CD14-positive monocyte (primary cell): ENCODE data around the gene FAM3A. TPM values are rescaled to one million over a fixed set of nuclear protein-coding genes. Genes with fewer than 3 reads are reported as not detected.

Experiments
- DNase-seq, 3 donors: peaks; one replicate each; pipeline ENCODE4 v3.0.0-alpha.2; 2011 to 2022
- H2AFZ ChIP-seq: 2 replicates; pipeline ENCODE4 v1.6.0; 2012; ENCODE audit warnings: mild to moderate bottlenecking, low read depth, low read length, inconsistent platforms; ENCODE audit not compliant: insufficient read depth, poor library complexity, severe bottlenecking
- H3K27ac ChIP-seq, 2 donors: 1 replicate in 1 of 2; 2 replicates in 1 of 2; pipeline ENCODE4 v1.5.1; 2012 to 2013; ENCODE audit warnings: low read length in 2 of 2, control low read depth in 1 of 2, inconsistent platforms in 1 of 2, low read depth in 1 of 2, mild to moderate bottlenecking in 1 of 2
- H3K27me3 ChIP-seq, 2 donors: one replicate each; pipeline versions ENCODE4 v1.6.0 to v1.6.1; 2011 to 2013; ENCODE audit warnings: low read length in 2 of 2; ENCODE audit not compliant: control insufficient read depth in 2 of 2, insufficient read depth in 2 of 2
- H3K36me3 ChIP-seq, 2 donors: replicated peaks in 1 of 2; 1 replicate in 1 of 2; 2 replicates in 1 of 2; pipeline versions ENCODE4 v1.5.1 to v1.6.1; 2012 to 2013; ENCODE audit warnings: low read length in 2 of 2, control low read depth in 1 of 2, inconsistent platforms in 1 of 2, mild to moderate bottlenecking in 1 of 2; ENCODE audit not compliant: insufficient read depth in 2 of 2, control insufficient read depth in 1 of 2
- H3K4me1 ChIP-seq, 2 donors: 1 replicate in 1 of 2; 2 replicates in 1 of 2; pipeline versions ENCODE4 v1.5.1 to v1.6.1; 2012 to 2013; ENCODE audit warnings: low read length in 2 of 2, control low read depth in 1 of 2, inconsistent platforms in 1 of 2, mild to moderate bottlenecking in 1 of 2, moderate library complexity in 1 of 2; ENCODE audit not compliant: insufficient read depth in 2 of 2, control insufficient read depth in 1 of 2
- H3K4me2 ChIP-seq: replicated peaks from 2 replicates; pipeline ENCODE3; 2012; ENCODE audit warnings: low read length, moderate library complexity, mild to moderate bottlenecking; ENCODE audit not compliant: poor library complexity, severe bottlenecking; ENCODE audit errors: extremely low read depth
- H3K4me3 ChIP-seq, 3 experiments: fragments of 200-600 bp in 1 of 3; sonication (generic) in 1 of 3; replicated peaks in 1 of 3; 1 replicate in 2 of 3; 2 replicates in 1 of 3; pipeline ENCODE4 v1.5.1; 2011 to 2013; ENCODE audit warnings: low read length in 3 of 3, mild to moderate bottlenecking in 3 of 3, control low read depth in 2 of 3, low read depth in 2 of 3, inconsistent platforms in 1 of 3, moderate library complexity in 1 of 3
- H3K79me2 ChIP-seq: 2 replicates; pipeline ENCODE4 v1.6.0; 2012; ENCODE audit warnings: mild to moderate bottlenecking, control low read depth, inconsistent platforms, low read length, moderate library complexity; ENCODE audit not compliant: insufficient read depth
- H3K9ac ChIP-seq: 2 replicates; pipeline ENCODE4 v1.6.0; 2017; ENCODE audit warnings: low read length, mild to moderate bottlenecking; ENCODE audit not compliant: insufficient read depth, poor library complexity, severe bottlenecking
- H3K9me3 ChIP-seq, 2 donors: replicated peaks in 1 of 2; 1 replicate in 1 of 2; 2 replicates in 1 of 2; pipeline versions ENCODE4 v1.5.1 to v1.6.1; 2012 to 2013; ENCODE audit warnings: low read length in 2 of 2, control low read depth in 1 of 2; ENCODE audit not compliant: control insufficient read depth in 1 of 2, insufficient read depth in 1 of 2
- H4K20me1 ChIP-seq: 2 replicates; pipeline ENCODE4 v1.6.0; 2012; ENCODE audit warnings: mild to moderate bottlenecking, low read length, control low read depth, moderate library complexity; ENCODE audit not compliant: insufficient read depth
- H3K27ac Mint-ChIP-seq, 7 donors: one replicate each; pipeline ENCODE4 v1.8.0; 2020; ENCODE audit warnings: mild to moderate bottlenecking in 7 of 7, mixed read lengths in 7 of 7, moderate library complexity in 6 of 7, inconsistent platforms in 2 of 7
- H3K27me3 Mint-ChIP-seq, 3 donors: one replicate each; pipeline ENCODE4 v1.8.0; 2021 to 2022; ENCODE audit warnings: low read depth in 3 of 3, mild to moderate bottlenecking in 3 of 3, mixed read lengths in 3 of 3, moderate library complexity in 3 of 3, inconsistent platforms in 1 of 3
- H3K36me3 Mint-ChIP-seq, 2 donors: one replicate each; pipeline ENCODE4 v1.8.0; 2020; ENCODE audit warnings: mixed read lengths in 2 of 2, inconsistent platforms in 1 of 2, mild to moderate bottlenecking in 1 of 2
- H3K4me1 Mint-ChIP-seq: one replicate; pipeline ENCODE4 v1.8.0; 2020; ENCODE audit warnings: mild to moderate bottlenecking, mixed read lengths
- H3K4me3 Mint-ChIP-seq, 2 donors: one replicate each; pipeline ENCODE4 v1.8.0; 2020; ENCODE audit warnings: mild to moderate bottlenecking in 2 of 2, mixed read lengths in 2 of 2, moderate library complexity in 1 of 2
- H3K9me3 Mint-ChIP-seq, 7 donors: one replicate each; pipeline ENCODE4 v1.8.0; 2020 to 2022; ENCODE audit warnings: mixed read lengths in 7 of 7, mild to moderate bottlenecking in 6 of 7, moderate library complexity in 6 of 7, inconsistent platforms in 2 of 7
- WGBS: methylation state at CpG from one replicate; pipeline ENCODE4 v1.1.5; 2013; ENCODE audit warnings: missing lambda C conversion rate; ENCODE audit not compliant: insufficient coverage; 5-methylcytosine and 5-hydroxymethylcytosine counted together
- intact Hi-C, 2 donors: fragments of 100-400 bp; cut with micrococcal nuclease; formaldehyde crosslinking; loops; one replicate each; pipeline versions ENCODE4 v1.15.0 to v1.15.1; 2023
- polyA plus RNA-seq, 3 donors: library from polyadenylated mRNA; depleted of rRNA in 1 of 3; unstranded in 2 of 3; stranded (reverse) in 1 of 3; fragments of 300-500 nt in 2 of 3; fragments of >200 nt in 1 of 3; fragmentation: Illumina TruSeq in 2 of 3; gene quantifications; 1 replicate in 2 of 3; 2 replicates in 1 of 3; pipeline ENCODE4 v1.2.3, GENCODE V29; 2012 to 2021
- TF ChIP-seq, protein P1 (sequence below): fragments of 200-600 bp; IDR thresholded peaks from one replicate; pipeline ENCODE4 v1.8.0; 2022; ENCODE audit warnings: antibody characterized with exemption, mild to moderate bottlenecking

The FAM3A gene
- polyA plus RNA-seq, 3 donors: 14.5 to 26.5 (median 16.3) TPM

DNA sequence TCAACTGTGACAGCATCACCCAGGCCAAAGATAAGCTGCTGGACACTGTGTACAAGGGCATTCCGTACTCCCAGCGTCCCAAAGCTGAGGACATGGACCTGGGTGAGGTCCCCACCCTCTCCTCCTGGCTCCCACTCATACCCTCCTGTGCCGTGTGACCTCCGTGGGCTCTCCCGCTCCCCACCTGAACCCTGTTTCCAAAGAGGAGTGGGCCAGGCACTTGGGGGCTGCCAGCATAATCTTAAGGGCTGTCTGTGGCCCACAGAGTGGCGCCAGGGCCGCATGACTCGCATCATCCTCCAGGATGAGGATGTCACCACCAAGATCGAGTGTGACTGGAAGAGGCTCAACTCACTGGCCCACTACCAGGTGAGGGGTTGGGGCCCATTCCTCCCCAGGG lies 46.9 kb downstream of the FAM3A start:
- H3K4me3 Mint-ChIP-seq: no peak overlapping the region
- no peaks in the 10 kb centered on the region for H3K27me3 ChIP-seq
- H3K4me1 Mint-ChIP-seq: no peaks in the 10 kb centered on the region
- no peaks in the 10 kb centered on the region for H3K36me3 ChIP-seq
- H3K9me3 ChIP-seq: peaks cover 0 to 4% of the 10 kb centered on the region in 2 donors
- H3K27ac ChIP-seq: no peak overlapping the region
- TF ChIP-seq, protein P1, sequence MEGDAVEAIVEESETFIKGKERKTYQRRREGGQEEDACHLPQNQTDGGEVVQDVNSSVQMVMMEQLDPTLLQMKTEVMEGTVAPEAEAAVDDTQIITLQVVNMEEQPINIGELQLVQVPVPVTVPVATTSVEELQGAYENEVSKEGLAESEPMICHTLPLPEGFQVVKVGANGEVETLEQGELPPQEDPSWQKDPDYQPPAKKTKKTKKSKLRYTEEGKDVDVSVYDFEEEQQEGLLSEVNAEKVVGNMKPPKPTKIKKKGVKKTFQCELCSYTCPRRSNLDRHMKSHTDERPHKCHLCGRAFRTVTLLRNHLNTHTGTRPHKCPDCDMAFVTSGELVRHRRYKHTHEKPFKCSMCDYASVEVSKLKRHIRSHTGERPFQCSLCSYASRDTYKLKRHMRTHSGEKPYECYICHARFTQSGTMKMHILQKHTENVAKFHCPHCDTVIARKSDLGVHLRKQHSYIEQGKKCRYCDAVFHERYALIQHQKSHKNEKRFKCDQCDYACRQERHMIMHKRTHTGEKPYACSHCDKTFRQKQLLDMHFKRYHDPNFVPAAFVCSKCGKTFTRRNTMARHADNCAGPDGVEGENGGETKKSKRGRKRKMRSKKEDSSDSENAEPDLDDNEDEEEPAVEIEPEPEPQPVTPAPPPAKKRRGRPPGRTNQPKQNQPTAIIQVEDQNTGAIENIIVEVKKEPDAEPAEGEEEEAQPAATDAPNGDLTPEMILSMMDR: no peak
- no peak overlapping the region for H3K4me3 ChIP-seq
- no peaks in the 10 kb centered on the region for H3K79me2 ChIP-seq
- no peak overlapping the region for H2AFZ ChIP-seq
- H3K4me2 ChIP-seq: no peak overlapping the region
- no peaks in the 10 kb centered on the region for H3K4me1 ChIP-seq
- H3K27ac Mint-ChIP-seq: no peak overlapping the region
- WGBS: no CpG with 5 or more reads among the region's 9 CpGs
- DNase-seq: no peak
- H3K36me3 Mint-ChIP-seq: no peaks in the 10 kb centered on the region
- no peak overlapping the region for H3K9ac ChIP-seq
- no peaks in the 10 kb centered on the region for H4K20me1 ChIP-seq
- H3K9me3 Mint-ChIP-seq: peaks cover 0 to 7% (median 0%) of the 10 kb centered on the region in 7 donors
- intact Hi-C loops: no loop called here
- peaks cover 0 to 6% (median 2%) of the 10 kb centered on the region in 3 donors for H3K27me3 Mint-ChIP-seq

DNA sequence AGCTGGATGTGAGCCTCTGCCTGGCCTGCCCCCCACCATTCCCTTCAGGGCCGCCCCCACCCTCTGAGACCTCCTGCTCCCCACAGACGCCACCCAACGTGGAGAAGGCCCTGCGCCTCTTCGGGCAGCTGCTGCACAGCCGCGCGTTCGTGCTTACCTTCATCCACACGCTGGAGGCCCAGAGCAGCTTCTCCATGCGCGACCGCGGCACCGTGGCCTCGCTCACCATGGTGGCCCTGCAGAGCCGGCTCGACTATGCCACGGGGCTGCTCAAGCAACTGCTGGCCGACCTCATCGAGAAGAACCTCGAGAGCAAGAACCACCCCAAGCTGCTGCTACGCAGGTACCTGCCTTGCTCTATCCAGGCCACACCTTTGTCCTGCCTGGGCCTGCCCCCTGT lies 47.8 kb downstream of the FAM3A start:
- TF ChIP-seq, protein P1: no peak
- DNase-seq: no peak
- H3K4me1 Mint-ChIP-seq: no peaks in the 10 kb centered on the region
- intact Hi-C loops: no loop called here
- H3K79me2 ChIP-seq: no peaks in the 10 kb centered on the region
- no peak overlapping the region for H2AFZ ChIP-seq
- H3K4me3 Mint-ChIP-seq: no peak overlapping the region
- no peak overlapping the region for H3K27ac Mint-ChIP-seq
- peaks cover 0 to 7% (median 0%) of the 10 kb centered on the region in 7 donors for H3K9me3 Mint-ChIP-seq
- H3K4me2 ChIP-seq: no peak overlapping the region
- H3K27me3 ChIP-seq: no peaks in the 10 kb centered on the region
- H3K36me3 ChIP-seq: no peaks in the 10 kb centered on the region
- H3K36me3 Mint-ChIP-seq: no peaks in the 10 kb centered on the region
- H3K27me3 Mint-ChIP-seq: peaks cover 0 to 6% (median 2%) of the 10 kb centered on the region in 3 donors
- WGBS: 96% methylated on average over 15 of the region's 23 CpGs
- H3K27ac ChIP-seq: no peak overlapping the region
- no peak overlapping the region for H3K9ac ChIP-seq
- H3K4me3 ChIP-seq: no peak overlapping the region
- H4K20me1 ChIP-seq: no peaks in the 10 kb centered on the region
- H3K4me1 ChIP-seq: no peaks in the 10 kb centered on the region
- peaks cover 0 to 4% of the 10 kb centered on the region in 2 donors for H3K9me3 ChIP-seq
